ENCODE measurements around the gene UBASH3B.
A peak's percentile ranks its signal among the peaks of the same experiment; 100 is the strongest.
"Not testable (repeated sequence)": the region's sequence is repeated elsewhere in the genome, so short reads cannot be mapped to it uniquely, and the experiment has no call there.

The UBASH3B gene

DNA sequence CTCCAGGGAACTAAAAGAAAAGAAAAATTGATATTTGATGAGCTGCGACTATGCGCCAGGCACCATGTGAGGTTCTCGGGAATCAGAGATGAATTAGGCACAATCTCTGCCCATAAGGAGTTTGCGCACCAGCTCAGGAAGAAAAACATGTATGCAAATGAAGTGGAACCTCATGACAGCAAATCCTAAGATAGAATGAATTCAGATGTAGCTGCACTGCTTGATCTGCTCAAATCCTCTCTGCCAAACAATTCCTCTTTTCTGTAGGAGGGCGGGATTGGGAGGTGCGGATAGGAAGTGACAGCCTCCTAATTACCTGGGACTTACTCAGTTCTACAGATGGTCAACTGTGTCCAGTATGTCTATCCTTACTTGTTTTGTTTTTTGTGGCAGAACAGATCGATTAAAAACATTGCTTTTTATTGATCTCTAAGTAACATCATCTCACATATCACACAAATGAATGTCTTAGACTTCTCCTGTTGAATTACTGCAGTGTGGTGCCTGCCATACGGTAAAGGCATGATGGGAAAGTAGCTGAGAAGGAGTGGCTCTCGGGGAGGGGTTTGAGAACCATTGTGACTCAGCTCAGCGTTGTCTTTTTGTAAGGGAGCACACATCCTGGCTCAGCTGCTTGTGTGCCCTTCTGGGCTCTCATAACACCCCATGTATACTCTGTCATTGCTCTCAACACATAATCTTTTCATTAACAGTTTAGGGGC is 196.7 kb downstream of the UBASH3B start:
- DNase-seq (ENCODE audit: low read depth): peak; percentile 48

DNA sequence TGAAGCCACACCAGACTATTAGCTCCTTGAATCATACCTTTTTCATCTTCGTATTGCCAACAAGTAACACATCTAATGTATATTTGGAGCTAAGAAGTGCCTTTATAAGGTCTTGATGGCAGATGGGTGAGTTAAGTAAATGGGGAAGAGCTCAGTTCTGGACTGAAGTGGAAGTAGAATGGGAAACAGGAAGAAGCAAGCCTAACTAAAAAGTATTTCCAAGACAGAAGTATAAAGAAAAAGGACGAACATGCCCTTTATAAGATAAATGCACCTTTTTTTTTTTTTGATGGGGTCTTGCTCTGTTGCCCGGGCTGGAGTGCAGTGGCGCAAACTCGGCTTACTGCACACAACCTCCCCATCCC is 197.3 kb downstream of the UBASH3B start:
- DNase-seq (ENCODE audit: low read depth): no peak

DNA sequence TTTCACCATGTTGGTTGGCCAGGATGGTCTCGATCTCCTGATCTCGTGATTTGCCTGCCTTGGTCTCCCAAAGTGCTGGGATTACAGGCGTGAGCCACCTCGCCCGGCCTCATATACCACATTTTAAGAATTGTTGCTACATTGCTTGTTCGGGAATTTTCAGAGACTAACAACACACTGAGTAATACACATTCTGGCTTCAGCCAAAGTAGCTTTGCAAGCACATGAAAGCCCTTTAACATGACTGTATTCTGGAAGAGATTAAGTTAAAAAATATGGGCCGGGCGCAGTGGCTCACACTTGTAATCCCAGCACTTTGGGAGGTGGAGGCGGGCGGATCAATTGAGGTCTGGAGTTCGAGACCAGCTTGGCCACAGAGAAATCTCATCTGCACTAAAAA is 197.7 kb downstream of the UBASH3B start:
- no peak for DNase-seq (ENCODE audit: low read depth)

DNA sequence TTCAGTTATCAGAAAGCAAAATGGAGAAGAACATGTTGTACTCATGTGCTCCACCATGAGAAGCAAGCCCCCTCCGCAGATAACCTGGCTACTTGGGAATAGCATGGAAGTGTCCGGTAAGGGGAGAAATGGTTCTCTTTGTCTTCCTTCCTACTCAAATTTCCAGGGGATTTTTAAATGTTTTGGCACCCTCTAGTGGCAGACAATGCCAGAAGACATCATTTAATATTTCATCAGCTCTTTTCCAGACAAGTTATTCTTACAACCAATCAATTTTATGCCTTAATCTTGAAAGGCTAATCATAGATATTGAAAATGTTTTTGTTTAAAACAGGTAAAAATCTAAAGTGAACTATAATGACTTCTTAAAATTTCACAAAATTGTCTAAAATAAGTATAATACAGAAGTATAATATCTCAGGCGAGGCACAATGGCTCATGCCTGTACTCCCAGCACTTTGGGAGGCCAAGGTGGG is 198.5 kb downstream of the UBASH3B start:
- DNase-seq (ENCODE audit: low read depth): peak; percentile 41

DNA sequence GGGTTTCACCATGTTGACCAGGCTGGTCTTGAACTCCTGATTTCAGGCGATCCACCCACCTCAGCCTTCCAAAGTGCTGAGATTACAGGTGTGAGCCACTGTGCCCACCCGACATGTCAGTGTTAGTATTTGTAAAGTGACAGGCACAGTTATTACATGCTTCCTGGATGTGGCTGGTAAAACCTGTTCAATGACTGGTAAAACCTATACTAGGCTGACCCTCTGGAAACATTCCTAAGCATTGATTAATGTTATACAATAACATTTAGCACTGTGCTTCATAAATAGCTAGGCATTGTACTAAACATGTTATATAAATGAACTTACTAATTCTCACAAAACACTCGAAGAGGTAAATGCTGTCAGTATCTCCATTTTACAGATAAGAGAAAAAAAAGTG is 206.1 kb downstream of the UBASH3B start:
- DNase-seq (ENCODE audit: low read depth): no peak

DNA sequence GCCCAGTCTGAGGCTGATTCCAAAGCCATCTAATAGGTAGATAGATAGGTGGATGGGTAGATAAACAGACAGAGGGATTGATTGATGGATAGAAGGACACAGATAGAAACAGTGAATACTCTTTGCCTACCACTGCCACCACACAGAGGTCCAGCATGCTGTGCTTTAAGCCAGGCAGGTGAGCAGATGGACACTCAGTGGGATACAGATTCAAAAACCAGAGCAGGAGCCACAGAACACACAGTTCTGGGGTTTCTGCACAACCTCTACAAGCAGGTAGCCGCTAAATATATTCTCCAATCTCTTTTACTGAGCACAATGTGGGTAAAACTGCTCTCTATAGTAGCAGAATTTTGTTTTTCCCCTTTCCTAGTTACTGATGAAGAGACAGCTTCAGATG is 206.6 kb downstream of the UBASH3B start:
- DNase-seq (ENCODE audit: low read depth): no peak

DNA sequence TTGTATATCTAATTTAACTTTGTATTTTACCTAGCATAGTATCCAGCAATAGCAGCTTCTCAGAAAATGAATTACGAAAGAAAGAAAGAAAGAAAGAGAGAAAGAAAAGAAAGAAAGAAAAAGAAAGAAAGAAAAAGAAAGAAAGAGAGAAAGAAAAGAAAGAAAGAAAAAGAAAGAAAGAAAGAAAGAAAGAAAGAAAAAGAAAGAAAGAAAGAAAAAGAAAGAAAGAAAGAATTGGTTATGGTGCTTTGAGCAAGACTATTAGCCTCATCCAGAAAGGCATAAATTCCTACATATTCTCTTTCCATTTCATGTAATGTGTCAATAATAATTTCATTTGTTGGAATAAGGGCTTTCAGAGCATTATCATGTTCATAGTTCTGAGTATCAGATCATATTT is 207.6 kb downstream of the UBASH3B start:
- not testable (repeated sequence) for DNase-seq (ENCODE audit: low read depth)

DNA sequence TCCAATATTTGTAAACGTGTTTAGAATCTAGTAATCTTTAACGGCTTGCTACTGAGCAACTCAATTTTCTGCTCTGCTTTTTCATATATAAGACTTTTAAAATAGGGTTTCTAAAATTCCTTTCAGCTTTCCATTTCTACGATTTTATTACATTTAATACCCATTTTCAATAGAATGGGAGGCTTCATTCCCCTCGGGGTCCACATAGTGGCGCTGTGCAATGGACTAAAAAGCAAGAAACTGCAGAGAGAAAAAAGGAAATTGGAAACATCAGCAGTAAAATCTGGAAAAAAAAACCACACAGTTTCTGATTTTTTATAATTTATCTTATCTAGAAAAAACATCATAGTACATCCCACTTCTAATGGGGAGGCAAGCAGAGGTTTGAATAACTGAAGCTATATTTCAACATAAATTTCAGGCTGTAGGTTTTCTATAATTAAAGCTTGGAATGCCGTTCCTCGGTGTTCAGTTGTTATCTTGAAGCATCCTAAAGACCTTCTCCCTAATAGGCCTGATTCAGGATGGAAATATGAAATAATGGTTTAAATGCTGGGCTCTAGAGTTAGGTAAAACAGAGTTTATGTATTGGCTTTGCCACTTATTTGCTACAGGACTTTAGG is 208.3 kb downstream of the UBASH3B start:
- peak; percentile 21 for DNase-seq (ENCODE audit: low read depth)
